Psoas muscle (tissue), 8 donors: Measurements from ENCODE around the gene LILRB4. TPM values are rescaled to one million over a fixed set of nuclear protein-coding genes. Genes with fewer than 3 reads are reported as not detected.
"Not testable (repeated sequence)": the region's sequence is repeated elsewhere in the genome, so short reads cannot be mapped to it uniquely, and the experiment has no call there.

Source experiments
- ATAC-seq, 4 donors: fragments of 200-7000 bp; cut with Tn5 transposase; one replicate each; pipeline ENCODE4 v1.9.1; 2020; ENCODE audit warnings: moderate library complexity in 3 of 4, mild to moderate bottlenecking in 2 of 4
- DNase-seq, 2 donors: peaks; one replicate each; pipeline ENCODE4 v3.0.0-alpha.2; 2020
- H3K27ac ChIP-seq: fragments of 200-600 bp; one replicate; pipeline ENCODE4 v1.8.0; 2022
- H3K27me3 ChIP-seq, 3 donors: fragments of 200-600 bp in 1 of 3; one replicate each; pipeline versions ENCODE4 v1.6.1 to v1.8.0; 2013 to 2022; ENCODE audit warnings: low read length in 2 of 3, mild to moderate bottlenecking in 2 of 3, moderate library complexity in 1 of 3; ENCODE audit not compliant: insufficient read depth in 3 of 3
- H3K36me3 ChIP-seq, 2 donors: fragments of 200-600 bp in 1 of 2; one replicate each; pipeline versions ENCODE4 v1.6.1 to v1.8.0; 2013 to 2022; ENCODE audit warnings: low read depth in 1 of 2, mild to moderate bottlenecking in 1 of 2, moderate library complexity in 1 of 2; ENCODE audit not compliant: insufficient read depth in 1 of 2
- H3K4me1 ChIP-seq: fragments of 200-600 bp; one replicate; pipeline ENCODE4 v1.8.0; 2022
- H3K4me3 ChIP-seq: fragments of 200-600 bp; one replicate; pipeline ENCODE4 v1.8.0; 2022; ENCODE audit warnings: mild to moderate bottlenecking
- H3K9me3 ChIP-seq: fragments of 200-600 bp; one replicate; pipeline ENCODE4 v1.8.0; 2022
- CTCF ChIP-seq: fragments of 200-600 bp; IDR thresholded peaks from one replicate; pipeline ENCODE4 v1.8.0; 2022; ENCODE audit warnings: antibody characterized with exemption
- WGBS, 3 donors: extraction: QIAGEN DNeasy Blood & Tissue Kit; methylation state at CpG; one replicate each; pipeline versions ENCODE4 v1.1.6 to v1.1.7; 2013; 5-methylcytosine and 5-hydroxymethylcytosine counted together
- intact Hi-C, 2 donors: fragments of 100-400 bp; cut with DNase I; formaldehyde crosslinking; loops; one replicate each; pipeline versions ENCODE4 v1.11.0 to v1.14.2; 2022
- polyA plus RNA-seq, 3 donors: library from polyadenylated mRNA; stranded (reverse); fragments of 200-250 nt; gene quantifications; one replicate each; pipeline ENCODE4 v1.2.3, GENCODE V29; 2013
- total RNA-seq, 4 donors: library from RNA; stranded (reverse); fragmentation: NEBNext Ultra II Directional in 2 of 4; extraction: Animal tissue kit (Norgen Biotek cat#: 25700) in 2 of 4; gene quantifications; one replicate each; pipeline versions ENCODE4 v1.2.1 to v1.2.4, GENCODE V29; 2021 to 2023
- donor health status: healthy with polysubstance abuse.
- donor health status: DM: no; HTN: no; CAD: no; lungs with moderate emphysema.
- donor health status: Bipolar disorder and iron deficiency.
- donor health status: healthy.
- donor health status: DM: yes; HTN: yes; CAD: no.
- donor health status: DM: no; HTN: no; CAD: no.
- donor health status: DM: no; HTN: no; CAD: no.
- donor health status: DM: yes; HTN: yes; CAD: no.

The LILRB4 gene
- total and polyA plus RNA-seq, 7 donors, result 0.27 to 1.7 (median 0.56) TPM

DNA sequence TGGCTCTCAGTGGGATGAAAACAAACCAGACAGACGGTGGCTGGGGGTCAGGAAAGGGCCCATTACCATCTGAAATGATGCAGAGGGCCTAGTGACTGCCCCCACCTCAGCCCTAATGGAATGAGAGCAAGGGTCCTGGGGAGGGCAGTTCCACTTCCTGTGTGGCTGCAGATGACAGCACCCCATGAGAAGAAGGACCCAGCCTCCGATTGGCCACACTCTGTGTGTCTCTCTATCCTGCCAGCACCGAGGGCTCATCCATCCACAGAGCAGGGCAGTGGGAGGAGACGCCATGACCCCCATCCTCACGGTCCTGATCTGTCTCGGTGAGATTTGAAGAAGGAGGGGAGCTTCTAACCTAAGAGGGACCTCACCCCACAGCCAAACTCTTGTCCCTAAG, 32.0 kb upstream of the LILRB4 start:
- Histone ChIP-seq H3K27me3 (peaks cover 0 to 2% (median 0%) of the 10 kb centered on the region in 3 donors), H3K4me1 (no peaks in the 10 kb centered on the region), H3K9me3 (no peaks in the 10 kb centered on the region), H3K36me3 (no peaks in the 10 kb centered on the region), H3K27ac (no peak overlapping the region), H3K4me3 (no peak overlapping the region)
- intact Hi-C loops, result loop anchor here in 1 of 2 donors (2.0 kb wide), 1 partner anchor 334 kb away; no protein-coding TSS in a partner anchor
- ATAC-seq (no peak), DNase-seq (no peak)
- 39 to 41% (median 40%) methylated on average over 6 of the region's 6 CpGs for WGBS, 3 donors
- TF ChIP-seq CTCF, result no peak

GRCh38 chr19:54631489-54632337, 31.1 kb upstream of the LILRB4 start:
- not testable (repeated sequence) for ATAC-seq, DNase-seq, H3K4me1 ChIP-seq, H3K27me3 ChIP-seq, H3K36me3 ChIP-seq, H3K4me3 ChIP-seq, H3K9me3 ChIP-seq, H3K27ac ChIP-seq
- 66 to 74% (median 72%) methylated on average over 23 of the region's 23 CpGs for WGBS, 3 donors
- intact Hi-C loops, result loop anchor here in 1 of 2 donors (2.0 kb wide), 1 partner anchor 335 kb away; no protein-coding TSS in a partner anchor

DNA sequence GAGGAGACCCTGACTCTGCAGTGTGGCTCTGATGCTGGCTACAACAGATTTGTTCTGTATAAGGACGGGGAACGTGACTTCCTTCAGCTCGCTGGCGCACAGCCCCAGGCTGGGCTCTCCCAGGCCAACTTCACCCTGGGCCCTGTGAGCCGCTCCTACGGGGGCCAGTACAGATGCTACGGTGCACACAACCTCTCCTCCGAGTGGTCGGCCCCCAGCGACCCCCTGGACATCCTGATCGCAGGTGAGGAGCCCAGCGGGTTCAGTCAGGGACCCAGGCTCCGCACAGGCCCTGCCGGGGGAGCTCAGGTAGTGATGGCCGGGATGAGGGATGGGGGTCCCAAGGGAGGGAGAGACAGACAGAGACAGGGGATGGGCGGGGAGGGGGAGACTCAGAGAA, 30.3 kb upstream of the LILRB4 start:
- DNase-seq, H3K4me3 ChIP-seq, H3K9me3 ChIP-seq, H3K36me3 ChIP-seq, H3K4me1 ChIP-seq, H3K27ac ChIP-seq, H3K27me3 ChIP-seq, intact Hi-C loops, ATAC-seq: not testable (repeated sequence)
- 72 to 80% (median 79%) methylated on average over 14 to 16 of the region's 16 CpGs for WGBS, 3 donors

- TF ChIP-seq CTCF, result no peak
- Histone ChIP-seq H3K9me3 (no peaks in the 10 kb centered on the region), H3K27me3 (no peaks in the 10 kb centered on the region), H3K36me3 (no peaks in the 10 kb centered on the region), H3K27ac (no peak overlapping the region), H3K4me3 (no peak overlapping the region), H3K4me1 (no peaks in the 10 kb centered on the region)
- ATAC-seq (no peak), DNase-seq (no peak)
- 66 to 73% (median 66%) methylated on average over 6 to 7 of the region's 7 CpGs for WGBS, 3 donors
- intact Hi-C loops, result no loop called here
Observed at GRCh38 chr19:54633401-54633800, 29.4 kb upstream of the LILRB4 start.

DNA sequence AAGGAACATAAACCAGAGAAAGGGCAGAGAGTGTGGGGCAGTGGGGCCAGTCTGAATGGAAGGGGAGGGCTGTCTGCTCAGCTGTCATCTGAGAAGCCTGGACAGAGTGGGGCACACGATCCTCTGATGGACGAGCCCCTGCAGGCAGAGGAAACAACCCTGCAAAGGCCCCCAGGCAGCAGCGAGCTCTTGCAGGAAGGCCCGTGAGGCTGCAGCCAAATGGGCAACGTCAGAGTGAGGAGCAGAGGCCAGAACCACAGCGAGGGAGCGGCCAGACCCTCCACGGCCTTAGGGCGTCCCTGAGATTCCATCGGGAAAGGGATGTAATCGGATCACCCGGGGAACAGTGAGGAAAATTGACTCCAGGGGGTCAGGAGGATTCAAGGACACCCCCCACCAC, 26.7 kb upstream of the LILRB4 start:
- H3K4me3 ChIP-seq, H3K27me3 ChIP-seq, H3K9me3 ChIP-seq, intact Hi-C loops, ATAC-seq, H3K36me3 ChIP-seq, DNase-seq, H3K27ac ChIP-seq, H3K4me1 ChIP-seq: not testable (repeated sequence)
- WGBS, 3 donors, result 9 to 10% (median 10%) methylated on average over 9 to 12 of the region's 12 CpGs

- Histone ChIP-seq H3K27me3 (no peaks in the 10 kb centered on the region), H3K36me3 (no peaks in the 10 kb centered on the region), H3K27ac (no peak overlapping the region), H3K4me3 (no peak overlapping the region), H3K9me3 (no peaks in the 10 kb centered on the region), H3K4me1 (no peaks in the 10 kb centered on the region)
- intact Hi-C loops, result no loop called here
- TF ChIP-seq CTCF, result no peak
- ATAC-seq, result no peak
- WGBS, 3 donors, result 84 to 88% (median 87%) methylated on average over 18 of the region's 18 CpGs
- DNase-seq, result no peak
Observed at GRCh38 chr19:54638683-54639082, 24.1 kb upstream of the LILRB4 start.

- ATAC-seq, H3K36me3 ChIP-seq, H3K27me3 ChIP-seq, H3K4me1 ChIP-seq, H3K4me3 ChIP-seq, H3K27ac ChIP-seq, DNase-seq, H3K9me3 ChIP-seq, intact Hi-C loops: not testable (repeated sequence)
- WGBS, 3 donors, result 48 to 64% (median 60%) methylated on average over 5 of the region's 5 CpGs
Observed at GRCh38 chr19:54642953-54643352, 19.8 kb upstream of the LILRB4 start.

DNA sequence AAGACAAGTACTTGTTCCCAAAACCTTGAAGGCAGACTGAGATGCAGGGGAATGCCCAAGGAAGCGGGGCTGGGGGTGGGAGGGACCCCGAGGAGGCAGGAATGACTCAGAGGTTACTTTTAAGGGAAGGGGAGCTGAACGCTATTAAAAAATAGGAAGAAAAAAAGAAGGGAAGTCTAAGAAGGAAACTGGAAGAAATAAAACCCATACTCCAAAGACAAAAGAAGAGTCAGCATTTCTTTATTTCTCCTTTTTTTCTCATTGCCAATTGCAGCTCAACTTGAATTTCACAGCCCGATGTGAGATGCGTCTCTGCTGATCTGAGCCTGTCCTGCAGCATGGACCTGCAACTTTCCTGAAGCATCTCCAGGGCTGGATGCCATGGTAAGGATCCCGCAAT, 19.2 kb upstream of the LILRB4 start:
- H3K27me3 ChIP-seq, H3K4me1 ChIP-seq, H3K4me3 ChIP-seq, DNase-seq, H3K36me3 ChIP-seq, intact Hi-C loops, H3K9me3 ChIP-seq, H3K27ac ChIP-seq, ATAC-seq: not testable (repeated sequence)
- 47 to 75% (median 75%) methylated on average over 4 to 6 of the region's 6 CpGs for WGBS, 3 donors
